T-cell (primary cell): ENCODE results near the gene EBF4. TPM values are rescaled to one million over a fixed set of nuclear protein-coding genes. Genes with fewer than 3 reads are reported as not detected.
"Not testable (repeated sequence)": the region's sequence is repeated elsewhere in the genome, so short reads cannot be mapped to it uniquely, and the experiment has no call there.

Experiments used
- ATAC-seq, 4 experiments: fragments of 200-7000 bp in 3 of 4; fragments of 150-1000 bp in 1 of 4; cut with Tn5 transposase; replicated peaks in 1 of 4; 1 replicate in 3 of 4; 2 replicates in 1 of 4; pipeline ENCODE4 v1.10.0; 2021; ENCODE audit warnings: moderate library complexity in 3 of 4, mild to moderate bottlenecking in 2 of 4, moderate number of reproducible peaks in 1 of 4
- CTCF ChIA-PET, 2 donors: fragments of 300-600 bp; sonication (Branson Sonifier 250); formaldehyde crosslinking; loops; one replicate each; lab custom pipeline; 2022; ENCODE audit warnings: antibody characterized with exemption in 2 of 2; lab: Charles Lee
- POLR2A ChIA-PET, 2 donors: fragments of 300-600 bp; sonication (Branson Sonifier 250); formaldehyde crosslinking; loops; one replicate each; lab custom pipeline; 2022; ENCODE audit warnings: antibody characterized with exemption in 2 of 2; lab: Charles Lee
- DNase-seq, 35 experiments: peaks; one replicate each; pipeline versions ENCODE4 v3.0.0 to v3.0.0-alpha.2; 2013 to 2023
- H3K27ac ChIP-seq: one replicate; pipeline ENCODE4 v1.5.1; 2013; ENCODE audit warnings: low read length
- H3K27me3 ChIP-seq, 2 experiments: replicated peaks in 1 of 2; 1 replicate in 1 of 2; 2 replicates in 1 of 2; pipeline versions ENCODE4 v1.6.1 to v1.7.0; 2013; ENCODE audit warnings: low read length in 1 of 2, mixed read lengths in 1 of 2; ENCODE audit not compliant: control insufficient read depth in 2 of 2, insufficient read depth in 2 of 2; ENCODE audit errors: extremely low read depth in 1 of 2
- H3K36me3 ChIP-seq, 2 donors: 1 replicate in 1 of 2; 2 replicates in 1 of 2; pipeline versions ENCODE4 v1.6.1 to v1.7.0; 2013; ENCODE audit warnings: low read length in 1 of 2; ENCODE audit not compliant: control insufficient read depth in 2 of 2, insufficient read depth in 1 of 2; ENCODE audit errors: extremely low read depth in 1 of 2
- H3K4me1 ChIP-seq, 2 experiments: 1 replicate in 1 of 2; 2 replicates in 1 of 2; pipeline versions ENCODE4 v1.6.1 to v1.7.0; 2013; ENCODE audit warnings: low read length in 2 of 2, mixed read lengths in 1 of 2; ENCODE audit not compliant: insufficient read depth in 2 of 2, control insufficient read depth in 1 of 2; ENCODE audit errors: extremely low read depth in 1 of 2
- H3K4me3 ChIP-seq, 2 donors: 1 replicate in 1 of 2; 2 replicates in 1 of 2; pipeline versions ENCODE4 v1.5.1 to v1.7.0; 2013; ENCODE audit warnings: mild to moderate bottlenecking in 2 of 2, low read length in 1 of 2, moderate library complexity in 1 of 2; ENCODE audit not compliant: control insufficient read depth in 1 of 2; ENCODE audit errors: extremely low read depth in 1 of 2
- H3K9me3 ChIP-seq: 2 replicates; pipeline ENCODE4 v1.7.0; 2013
- H3K27ac Mint-ChIP-seq, 2 donors: one replicate each; pipeline ENCODE4 v1.8.0; 2020 to 2021; ENCODE audit warnings: mild to moderate bottlenecking in 2 of 2, mixed read lengths in 2 of 2
- H3K27me3 Mint-ChIP-seq, 2 donors: one replicate each; pipeline ENCODE4 v1.8.0; 2021 to 2022; ENCODE audit warnings: mixed read lengths in 2 of 2
- H3K36me3 Mint-ChIP-seq: one replicate; pipeline ENCODE4 v1.8.0; 2021; ENCODE audit warnings: mixed read lengths
- H3K4me1 Mint-ChIP-seq, 3 donors: one replicate each; pipeline ENCODE4 v1.8.0; 2020 to 2022; ENCODE audit warnings: mixed read lengths in 3 of 3, mild to moderate bottlenecking in 1 of 3
- H3K4me3 Mint-ChIP-seq, 3 donors: one replicate each; pipeline ENCODE4 v1.8.0; 2020 to 2022; ENCODE audit warnings: mild to moderate bottlenecking in 3 of 3, mixed read lengths in 3 of 3, moderate library complexity in 3 of 3
- H3K9me3 Mint-ChIP-seq, 3 donors: one replicate each; pipeline ENCODE4 v1.8.0; 2020 to 2022; ENCODE audit warnings: mixed read lengths in 3 of 3
- WGBS: methylation state at CpG from one replicate; pipeline ENCODE4 v1.1.5; 2013; ENCODE audit warnings: missing lambda C conversion rate; ENCODE audit not compliant: insufficient coverage; 5-methylcytosine and 5-hydroxymethylcytosine counted together
- total RNA-seq, 35 experiments: library from RNA in 6 of 35; stranded (reverse) in 6 of 35; fragments of 120-200 nt in 1 of 35; gene quantifications; one replicate each; pipeline versions ENCODE4 v1.2.1 to v1.2.4 and lab custom pipeline; 2013 to 2026

The EBF4 gene
- total RNA-seq, 5 donors from 2014 or later (not counting 1 experiment from before 2014, with no cell fraction given), result 4.2 to 10.5 (median 6.8) TPM

GRCh38 chr20:2663887-2664719 lies 28.5 kb upstream of the EBF4 start, which contains the start of gene IDH3B:
IDH3B (minus strand) TSS chr20:2664216; CDS start chr20:2664188, 28 bp downstream.
- Histone ChIP-seq H3K27ac (peak within 1 kb of the TSS; percentile 97), H3K27me3 (no peaks in the 10 kb centered on the region), H3K4me3 (peak within 1 kb of the TSS; percentile 84 to 85), H3K36me3 (peaks cover 15 to 36% of the 10 kb centered on the region in 2 donors), H3K9me3 (no peaks in the 10 kb centered on the region), H3K4me1 (peaks cover 7 to 18% of the 10 kb centered on the region in 2 experiments)
- Mint-ChIP-seq H3K36me3 (peaks cover 32% of the 10 kb centered on the region), H3K27ac (peak within 1 kb of the TSS; percentile 98 to 99), H3K4me1 (peaks cover 22 to 28% (median 23%) of the 10 kb centered on the region in 3 donors), H3K9me3 (no peaks in the 10 kb centered on the region), H3K4me3 (peak within 1 kb of the TSS; percentile 86 to 93 (median 91)), H3K27me3 (peaks cover 0 to 5% of the 10 kb centered on the region in 2 donors)
- ATAC-seq, result peak; percentile 93 to 99 (median 94)
- ChIA-PET POLR2A (interaction anchor here in 1 of 2 donors (0.6 to 3.2 kb wide), 4 partner anchors 11 to 1323 kb away, joined by 3 to 20 read pairs (median 4); partner anchors contain the start of gene NOP56), CTCF (interaction anchor here (0.6 to 1.3 kb wide), 5 partner anchors 10 to 217 kb away, joined by 3 to 12 read pairs (median 3); partner anchors contain the start of gene NOP56 (in 1 of the 2))
- DNase-seq, result peak; percentile 78 to 94 (median 91)
- 12% methylated on average over 35 of the region's 49 CpGs for whole genome bisulfite sequencing

- Mint-ChIP-seq H3K36me3 (no peaks in the 10 kb centered on the region), H3K4me3 (no peak overlapping the region), H3K27ac (no peak overlapping the region), H3K4me1 (no peaks in the 10 kb centered on the region), H3K9me3 (no peaks in the 10 kb centered on the region), H3K27me3 (peaks cover 3 to 8% of the 10 kb centered on the region in 2 donors)
- H3K9me3 ChIP-seq, result no peaks in the 10 kb centered on the region
- H3K27ac ChIP-seq, result no peak overlapping the region
- POLR2A ChIA-PET, result no interaction called here
- no peak overlapping the region for H3K4me3 ChIP-seq
- no peak for ATAC-seq
- peaks cover 0 to 30% of the 10 kb centered on the region in 2 experiments for H3K27me3 ChIP-seq
- CTCF ChIA-PET, result interaction anchor here in 1 of 2 donors (0.7 kb wide), 1 partner anchor 182 kb away, joined by 3 read pairs; no protein-coding TSS in a partner anchor
- DNase-seq, result no peak
- H3K36me3 ChIP-seq, result no peaks in the 10 kb centered on the region
- WGBS, result 17% methylated on average over 2 of the region's 4 CpGs
- no peaks in the 10 kb centered on the region for H3K4me1 ChIP-seq
Measured at GRCh38 chr20:2671977-2672376, 20.6 kb upstream of the EBF4 start.

DNA sequence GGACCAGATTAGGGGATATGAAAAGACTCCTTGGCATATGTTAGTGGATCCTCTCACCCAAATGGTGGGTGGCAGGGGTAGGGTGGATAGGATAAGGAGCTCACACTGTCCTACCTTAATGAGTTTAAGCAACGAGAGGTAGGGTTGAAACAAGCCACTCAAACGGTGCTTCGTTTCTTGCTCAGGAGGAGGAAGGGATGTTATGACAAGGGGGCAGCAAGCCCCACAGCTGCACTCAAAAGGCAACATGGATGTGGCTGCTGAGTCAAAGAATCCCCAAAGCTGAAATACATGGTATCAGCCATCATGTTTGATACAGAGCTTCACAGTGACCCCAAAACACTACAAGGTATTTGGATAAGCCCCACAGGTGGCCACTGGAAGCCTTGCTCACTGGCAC lies 20.1 kb upstream of the EBF4 start:
- Histone ChIP-seq H3K4me3 (no peak overlapping the region), H3K36me3 (no peaks in the 10 kb centered on the region), H3K27ac (no peak overlapping the region), H3K9me3 (no peaks in the 10 kb centered on the region), H3K4me1 (no peaks in the 10 kb centered on the region), H3K27me3 (peaks cover 0 to 30% of the 10 kb centered on the region in 2 experiments)
- DNase-seq (no peak), ATAC-seq (no peak)
- Mint-ChIP-seq H3K9me3 (no peaks in the 10 kb centered on the region), H3K4me3 (no peak overlapping the region), H3K27ac (no peak overlapping the region), H3K27me3 (peaks cover 3 to 8% of the 10 kb centered on the region in 2 donors), H3K4me1 (no peaks in the 10 kb centered on the region), H3K36me3 (no peaks in the 10 kb centered on the region)
- ChIA-PET POLR2A (no interaction called here), CTCF (interaction anchor here in 1 of 2 donors (1.8 kb wide), 1 partner anchor 20 kb away, joined by 5 read pairs; the partner anchor contains the start of gene NOP56)
- no CpG with 5 or more reads among the region's 3 CpGs for WGBS

GRCh38 chr20:2673453-2673852 lies 19.1 kb upstream of the EBF4 start:
- Mint-ChIP-seq H3K4me1 (no peaks in the 10 kb centered on the region), H3K4me3 (no peak overlapping the region), H3K27me3 (peaks cover 3 to 8% of the 10 kb centered on the region in 2 donors), H3K36me3 (no peaks in the 10 kb centered on the region), H3K9me3 (no peaks in the 10 kb centered on the region), H3K27ac (no peak overlapping the region)
- H3K27ac ChIP-seq, result no peak overlapping the region
- POLR2A ChIA-PET, result no interaction called here
- CTCF ChIA-PET, result interaction anchor here in 1 of 2 donors (0.7 to 1.8 kb wide), 2 partner anchors 14 to 21 kb away, joined by 5 to 8 read pairs; partner anchors contain the start of gene NOP56
- peaks cover 0 to 30% of the 10 kb centered on the region in 2 experiments for H3K27me3 ChIP-seq
- no peaks in the 10 kb centered on the region for H3K36me3 ChIP-seq
- ATAC-seq (no peak), DNase-seq (no peak)
- no peaks in the 10 kb centered on the region for H3K4me1 ChIP-seq
- H3K9me3 ChIP-seq, result no peaks in the 10 kb centered on the region
- no peak overlapping the region for H3K4me3 ChIP-seq
- WGBS, result 58% methylated on average over 4 of the region's 4 CpGs

GRCh38 chr20:2680046-2680445 lies 12.5 kb upstream of the EBF4 start:
- CTCF ChIA-PET, result interaction anchor here (0.6 to 0.7 kb wide), 2 partner anchors 10 to 466 kb away, joined by 3 to 5 read pairs; no protein-coding TSS in a partner anchor
- Histone ChIP-seq H3K27ac (no peak overlapping the region), H3K4me1 (no peaks in the 10 kb centered on the region), H3K9me3 (no peaks in the 10 kb centered on the region), H3K4me3 (no peak overlapping the region), H3K27me3 (peaks cover 0 to 20% of the 10 kb centered on the region in 2 experiments), H3K36me3 (no peaks in the 10 kb centered on the region)
- 29% methylated on average over 1 of the region's 4 CpGs for WGBS
- no peaks in the 10 kb centered on the region for H3K9me3 Mint-ChIP-seq
- no peaks in the 10 kb centered on the region for H3K4me1 Mint-ChIP-seq
- DNase-seq (no peak), ATAC-seq (no peak)
- H3K27me3 Mint-ChIP-seq, result peaks cover 23 to 35% of the 10 kb centered on the region in 2 donors
- POLR2A ChIA-PET, result no interaction called here
- no peak overlapping the region for H3K27ac Mint-ChIP-seq
- H3K4me3 Mint-ChIP-seq, result no peak overlapping the region
- no peaks in the 10 kb centered on the region for H3K36me3 Mint-ChIP-seq

DNA sequence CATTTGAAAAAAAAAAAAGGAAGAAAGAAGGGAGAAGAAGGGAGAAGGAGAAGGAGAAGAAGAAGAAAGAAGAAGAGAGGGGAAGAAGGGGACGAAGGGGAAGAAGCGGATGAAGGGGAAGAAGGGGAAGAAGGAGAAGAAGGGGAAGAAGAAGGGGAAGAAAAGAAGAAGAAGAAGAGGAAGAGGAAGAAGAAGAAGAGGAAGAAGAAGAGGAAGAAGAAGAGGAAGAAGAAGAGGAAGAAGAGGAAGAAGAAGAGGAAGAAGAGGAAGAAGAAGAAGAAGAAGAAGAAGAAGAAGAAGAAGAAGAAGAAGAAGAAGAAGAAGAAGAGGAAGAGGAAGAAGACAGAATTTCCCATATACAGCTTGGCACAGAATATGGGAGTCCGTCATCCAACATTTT lies 10.5 kb upstream of the EBF4 start:
- POLR2A ChIA-PET, H3K36me3 Mint-ChIP-seq: not testable (repeated sequence)

More for the DNA sequence above, 10.5 kb upstream of the EBF4 start:
- DNase-seq, H3K27ac ChIP-seq, H3K27ac Mint-ChIP-seq, H3K4me1 Mint-ChIP-seq, CTCF ChIA-PET, H3K4me3 Mint-ChIP-seq, H3K9me3 Mint-ChIP-seq, H3K9me3 ChIP-seq, H3K36me3 ChIP-seq, ATAC-seq, H3K4me3 ChIP-seq, H3K4me1 ChIP-seq: not testable (repeated sequence)
- 83% methylated on average over 2 of the region's 3 CpGs for WGBS
- peaks cover 0 to 22% of the 10 kb centered on the region in 2 experiments for H3K27me3 ChIP-seq
- H3K27me3 Mint-ChIP-seq, result peaks cover 20 to 35% of the 10 kb centered on the region in 2 donors
